HG02884 (cell line): ENCODE results near the gene CIC.

Experiments
- ATAC-seq: cut with Tn5 transposase; IDR thresholded peaks from one replicate; pipeline ENCODE4 v1.9.1; 2021; ENCODE audit warnings: mild to moderate bottlenecking, moderate library complexity; ENCODE audit not compliant: unreplicated experiment

The CIC gene

GRCh38 chr19:42287017-42287826 is 18.2 kb downstream of the CIC start:
- no peak for ATAC-seq

GRCh38 chr19:42287827-42288107 is 18.7 kb downstream of the CIC start:
- no peak for ATAC-seq

- no peak for ATAC-seq
Measured at GRCh38 chr19:42288387-42288786, 19.3 kb downstream of the CIC start.

- no peak for ATAC-seq
Measured at GRCh38 chr19:42288881-42289555, 20.0 kb downstream of the CIC start.

- ATAC-seq = no peak
Measured at GRCh38 chr19:42289556-42290041, 20.5 kb downstream of the CIC start.

- no peak for ATAC-seq
Measured at GRCh38 chr19:42290136-42290522, 21.1 kb downstream of the CIC start.

GRCh38 chr19:42290523-42291434 is 21.7 kb downstream of the CIC start:
- ATAC-seq = no peak

GRCh38 chr19:42291435-42291810 is 22.4 kb downstream of the CIC start:
- no peak for ATAC-seq

- no peak for ATAC-seq
Measured at GRCh38 chr19:42292042-42292960, 23.2 kb downstream of the CIC start.

- ATAC-seq = no peak
Measured at GRCh38 chr19:42292963-42293362, 23.9 kb downstream of the CIC start.

- no peak for ATAC-seq
Measured at GRCh38 chr19:42293540-42293939, 24.5 kb downstream of the CIC start.

GRCh38 chr19:42293948-42294347 is 24.9 kb downstream of the CIC start:
- no peak for ATAC-seq

- no peak for ATAC-seq
Measured at GRCh38 chr19:42294471-42295137, 25.6 kb downstream of the CIC start.

GRCh38 chr19:42295342-42295741 is 26.3 kb downstream of the CIC start:
- no peak for ATAC-seq

GRCh38 chr19:42295831-42296525 is 26.9 kb downstream of the CIC start:
- no peak for ATAC-seq

GRCh38 chr19:42297039-42297438 is 28.0 kb downstream of the CIC start:
- no peak for ATAC-seq

GRCh38 chr19:42301646-42302203 is 32.7 kb downstream of the CIC start, which contains the start of gene PRR19:
Gene PRR19 (plus strand): TSS chr19:42302132. CDS start chr19:42309585, 7,453 bp downstream.
- ATAC-seq = peak; percentile 14

- no peak for ATAC-seq
Measured at GRCh38 chr19:42303101-42303464, 34.0 kb downstream of the CIC start.

GRCh38 chr19:42303876-42304275 is 34.8 kb downstream of the CIC start:
- ATAC-seq = no peak
